ENCODE results near the gene NRXN2.

NRXN2 gene

GRCh38 chr11:64560941-64561340 is 162.1 kb downstream of the NRXN2 start:
- TF ChIP-seq, protein P1, sequence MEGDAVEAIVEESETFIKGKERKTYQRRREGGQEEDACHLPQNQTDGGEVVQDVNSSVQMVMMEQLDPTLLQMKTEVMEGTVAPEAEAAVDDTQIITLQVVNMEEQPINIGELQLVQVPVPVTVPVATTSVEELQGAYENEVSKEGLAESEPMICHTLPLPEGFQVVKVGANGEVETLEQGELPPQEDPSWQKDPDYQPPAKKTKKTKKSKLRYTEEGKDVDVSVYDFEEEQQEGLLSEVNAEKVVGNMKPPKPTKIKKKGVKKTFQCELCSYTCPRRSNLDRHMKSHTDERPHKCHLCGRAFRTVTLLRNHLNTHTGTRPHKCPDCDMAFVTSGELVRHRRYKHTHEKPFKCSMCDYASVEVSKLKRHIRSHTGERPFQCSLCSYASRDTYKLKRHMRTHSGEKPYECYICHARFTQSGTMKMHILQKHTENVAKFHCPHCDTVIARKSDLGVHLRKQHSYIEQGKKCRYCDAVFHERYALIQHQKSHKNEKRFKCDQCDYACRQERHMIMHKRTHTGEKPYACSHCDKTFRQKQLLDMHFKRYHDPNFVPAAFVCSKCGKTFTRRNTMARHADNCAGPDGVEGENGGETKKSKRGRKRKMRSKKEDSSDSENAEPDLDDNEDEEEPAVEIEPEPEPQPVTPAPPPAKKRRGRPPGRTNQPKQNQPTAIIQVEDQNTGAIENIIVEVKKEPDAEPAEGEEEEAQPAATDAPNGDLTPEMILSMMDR (conservative IDR thresholded peaks at IDR 0.05; ENCODE audit: control insufficient read depth, insufficient read depth, low read depth, low read length): no peak
- DNase-seq (ENCODE audit: low read depth): no peak
- H3K4me3 ChIP-seq (ENCODE audit: control insufficient read depth, low read depth, low read length): no peak overlapping the region

DNA sequence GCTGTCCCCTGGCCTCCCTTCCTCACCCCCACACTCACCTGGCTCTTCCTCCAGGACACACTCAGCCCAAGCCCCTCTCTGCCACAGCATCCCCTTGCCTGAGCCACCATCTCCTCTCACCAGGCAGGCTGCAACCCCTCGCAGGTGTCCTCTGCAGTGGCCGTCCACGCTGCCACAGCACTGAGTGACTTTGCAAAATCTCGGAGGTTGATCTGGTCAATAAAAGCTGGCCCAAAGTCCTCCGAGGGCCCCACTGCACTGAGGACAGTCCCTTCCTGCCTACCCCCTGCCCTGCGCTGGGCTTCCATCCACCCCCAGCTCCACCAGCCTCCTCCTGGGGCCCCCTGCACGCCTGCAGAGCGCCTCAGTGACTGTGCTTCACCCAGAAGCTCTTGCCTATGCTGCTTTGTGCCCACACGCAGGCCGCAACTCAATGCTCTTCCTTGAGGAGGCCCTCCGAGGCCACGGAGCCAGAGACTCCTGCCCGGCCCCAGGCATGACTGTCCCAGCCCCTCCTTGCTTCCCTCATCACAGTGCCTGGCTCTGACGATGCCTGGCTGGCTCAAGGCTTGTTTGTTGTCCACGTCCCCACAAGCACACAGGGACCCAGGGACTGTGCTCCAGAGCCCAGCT is 162.7 kb downstream of the NRXN2 start:
- H3K4me3 ChIP-seq (ENCODE audit: control insufficient read depth, low read depth, low read length): no peak overlapping the region
- TF ChIP-seq, protein P1 (conservative IDR thresholded peaks at IDR 0.05; ENCODE audit: control insufficient read depth, insufficient read depth, low read depth, low read length): no peak

GRCh38 chr11:64559351-64560138 is 163.5 kb downstream of the NRXN2 start:
- TF ChIP-seq, protein P1 (conservative IDR thresholded peaks at IDR 0.05; ENCODE audit: control insufficient read depth, insufficient read depth, low read depth, low read length): no peak
- no peak overlapping the region for H3K4me3 ChIP-seq (ENCODE audit: control insufficient read depth, low read depth, low read length)
- no peak for DNase-seq (ENCODE audit: low read depth)

More for the DNA sequence above, 162.7 kb downstream of the NRXN2 start:
- DNase-seq (ENCODE audit: low read depth): no peak

DNA sequence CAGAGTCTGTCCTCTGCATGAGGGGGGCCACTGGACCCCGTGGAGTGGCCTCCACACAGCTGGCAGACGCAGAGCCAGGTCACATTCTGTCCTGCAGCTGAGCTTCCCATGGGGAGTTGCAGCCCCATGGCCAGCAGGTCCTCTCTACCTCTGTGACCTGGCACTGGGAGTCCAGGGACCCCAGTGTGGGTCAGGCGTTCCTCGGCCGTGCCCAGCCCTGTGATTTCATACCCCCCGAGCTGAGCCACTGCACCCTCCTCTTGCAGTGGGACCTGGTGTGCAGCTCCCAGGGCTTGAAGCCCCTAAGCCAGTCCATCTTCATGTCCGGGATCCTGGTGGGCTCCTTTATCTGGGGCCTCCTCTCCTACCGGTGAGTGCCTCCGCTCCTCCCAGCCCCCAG is 164.1 kb downstream of the NRXN2 start:
- H3K4me3 ChIP-seq (ENCODE audit: control insufficient read depth, low read depth, low read length): no peak overlapping the region
- no peak for DNase-seq (ENCODE audit: low read depth)
- TF ChIP-seq, protein P1 (conservative IDR thresholded peaks at IDR 0.05; ENCODE audit: control insufficient read depth, insufficient read depth, low read depth, low read length): no peak

GRCh38 chr11:64558065-64558745 is 164.8 kb downstream of the NRXN2 start:
- no peak overlapping the region for H3K4me3 ChIP-seq (ENCODE audit: control insufficient read depth, low read depth, low read length)
- no peak for DNase-seq (ENCODE audit: low read depth)
- TF ChIP-seq, protein P1 (conservative IDR thresholded peaks at IDR 0.05; ENCODE audit: control insufficient read depth, insufficient read depth, low read depth, low read length): no peak

DNA sequence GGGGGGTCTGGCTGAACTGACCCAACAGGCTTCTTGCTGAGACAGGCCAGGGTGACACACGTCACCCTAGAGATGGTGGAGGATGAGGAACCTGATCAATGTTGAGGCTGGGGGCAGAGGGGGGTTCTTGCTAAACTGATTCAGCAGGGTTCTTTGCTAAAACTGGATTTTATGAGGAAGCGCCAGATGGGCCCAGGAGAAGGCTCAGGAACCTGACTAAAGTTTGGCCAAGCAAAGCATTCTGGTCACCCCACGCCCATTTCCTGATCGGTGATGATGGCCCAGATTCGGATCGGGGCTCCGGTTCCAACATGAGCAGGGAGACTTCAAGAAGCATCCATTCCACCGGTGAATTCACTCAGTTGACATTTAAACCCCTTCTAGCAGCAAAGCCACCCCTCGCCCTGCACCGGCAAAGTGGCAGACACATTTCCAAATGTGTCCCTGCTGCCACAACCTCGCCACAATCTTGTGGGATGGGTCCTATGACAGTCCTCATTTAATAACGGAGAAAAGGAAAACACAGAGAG is 166.2 kb downstream of the NRXN2 start:
- no peak for DNase-seq (ENCODE audit: low read depth)
- TF ChIP-seq, protein P1 (conservative IDR thresholded peaks at IDR 0.05; ENCODE audit: control insufficient read depth, insufficient read depth, low read depth, low read length): no peak

More for the DNA sequence above, 166.2 kb downstream of the NRXN2 start:
- H3K4me3 ChIP-seq (ENCODE audit: control insufficient read depth, low read depth, low read length): no peak overlapping the region

Measured in fibroblast of mammary gland (primary cell).